H1 (cell line): ENCODE measurements around the gene CDKN2B-AS1. TPM values are rescaled to one million over a fixed set of nuclear protein-coding genes. Genes with fewer than 3 reads are reported as not detected.

Experiments used
- BACH1 ChIP-seq: IDR thresholded peaks from 2 replicates; pipeline ENCODE4 v1.6.1; 2012; ENCODE audit warnings: low read length, improper control_type of control experiment
- CHD2 ChIP-seq: IDR thresholded peaks from 2 replicates; pipeline ENCODE4 v1.6.1; 2012; ENCODE audit warnings: low read length, improper control_type of control experiment
- CHD7 ChIP-seq: fragments of 300-600 bp; sonication (generic); IDR thresholded peaks from 2 replicates; pipeline ENCODE4 v1.7.1; 2012; ENCODE audit warnings: low read length, moderate library complexity, mild to moderate bottlenecking, inconsistent platforms; ENCODE audit not compliant: insufficient replicate concordance
- HDAC6 ChIP-seq: IDR thresholded peaks from one replicate; pipeline ENCODE4 v1.7.1; 2012; ENCODE audit warnings: low read depth, mild to moderate bottlenecking, inconsistent platforms, low read length, moderate library complexity
- KDM4A ChIP-seq: IDR thresholded peaks from one replicate; pipeline ENCODE4 v1.7.1; 2012; ENCODE audit warnings: low read depth, mild to moderate bottlenecking, moderate library complexity, low read length, inconsistent platforms; ENCODE audit not compliant: severe bottlenecking
- MAFK ChIP-seq: IDR thresholded peaks from 2 replicates; pipeline ENCODE4 v1.6.1; 2012; ENCODE audit warnings: low read depth, mild to moderate bottlenecking, improper control_type of control experiment, low read length
- POLR2A ChIP-seq, 2 experiments: IDR thresholded peaks; 1 replicate in 1 of 2; 2 replicates in 1 of 2; pipeline ENCODE4 v1.6.1; 2011; ENCODE audit warnings: low read depth in 2 of 2, low read length in 2 of 2, mild to moderate bottlenecking in 2 of 2; ENCODE audit errors: control extremely low read depth in 1 of 2
- SIRT6 ChIP-seq: IDR thresholded peaks from one replicate; pipeline ENCODE4 v1.7.1; 2012; ENCODE audit warnings: low read length, inconsistent platforms
- SP1 ChIP-seq: IDR thresholded peaks from 2 replicates; pipeline ENCODE4 v1.6.1; 2011; ENCODE audit warnings: low read depth, low read length
- TAF1 ChIP-seq: IDR thresholded peaks from 2 replicates; pipeline ENCODE4 v1.6.1; 2011; ENCODE audit warnings: mild to moderate bottlenecking, low read depth, low read length
- TAF7 ChIP-seq: optimal IDR thresholded peaks from 2 replicates; pipeline ENCODE3; 2011; ENCODE audit warnings: low read depth, mild to moderate bottlenecking, inconsistent platforms, low read length, moderate library complexity, borderline replicate concordance
- TBP ChIP-seq: IDR thresholded peaks from 2 replicates; pipeline ENCODE4 v1.6.1; 2011; ENCODE audit warnings: low read depth, low read length, improper control_type of control experiment
- TEAD4 ChIP-seq: IDR thresholded peaks from 2 replicates; pipeline ENCODE4 v1.6.1; 2012; ENCODE audit warnings: low read depth, low read length, inconsistent platforms, mixed read lengths
- polyA plus RNA-seq, 7 experiments: library from polyadenylated mRNA; depleted of rRNA in 3 of 7; stranded (reverse) in 5 of 7; unstranded in 2 of 7; fragments of >200 nt in 5 of 7; fragments of 200-250 nt in 2 of 7; gene quantifications; 1 replicate in 5 of 7; 2 replicates in 1 of 7; 4 replicates in 1 of 7; pipeline versions ENCODE4 v1.2.1 to v1.2.3, GENCODE V29; 2011 to 2013; ENCODE audit warnings: missing spikeins in 2 of 7, mixed read lengths in 2 of 7
- total RNA-seq: library from RNA; stranded (reverse); fragmentation: NEBNext Ultra II Directional; extraction: Animal tissue kit (Norgen Biotek cat#: 25700); gene quantifications from 2 replicates; pipeline ENCODE4 v1.2.1, GENCODE V29; 2021

Gene CDKN2B-AS1
- total and polyA plus RNA-seq, 2 of the 8 experiments (the other 6 are each of a cell fraction or from before 2014, with no cell fraction given) = not detected

GRCh38 chr9:22124263-22125011, 129.8 kb downstream of the CDKN2B-AS1 start (continued):
- TF ChIP-seq CHD7 (no peak), SP1 (no peak), TEAD4 (no peak), HDAC6 (no peak), TBP (no peak), SIRT6 (no peak), KDM4A (no peak), BACH1 (no peak), TAF7 (no peak), POLR2A (IDR thresholded peaks at IDR 0.05; ENCODE audit: control extremely low read depth in 1 of 2, low read depth in 2 of 2, low read length in 2 of 2) (no peak), CHD2 (no peak), MAFK (no peak), TAF1 (no peak)
